K562 (cell line): ENCODE results near the gene CLIP1. TPM values are rescaled to one million over a fixed set of nuclear protein-coding genes. Genes with fewer than 3 reads are reported as not detected.

Experiments
- ASH1L ChIP-seq: fragments of 450-650 bp; IDR thresholded peaks from 2 replicates; pipeline ENCODE4 v1.6.1; 2018; ENCODE audit warnings: borderline replicate concordance, mild to moderate bottlenecking, low read depth; ENCODE audit not compliant: partially characterized antibody
- FOXK1 ChIP-seq: sonication (generic); formaldehyde crosslinking; IDR thresholded peaks from 2 replicates; pipeline ENCODE4 v1.8.0; 2022; ENCODE audit warnings: missing genetic modification reagents, mild to moderate bottlenecking, borderline replicate concordance
- HMG20A ChIP-seq: fragments of 450-650 bp; formaldehyde crosslinking; conservative IDR thresholded peaks from 2 replicates; pipeline ENCODE4 v1.4.0; 2020; ENCODE audit warnings: mild to moderate bottlenecking, mixed read lengths
- KDM1A ChIP-seq, 2 experiments: fragments of 450-650 bp; IDR thresholded peaks; 2 replicates each; pipeline ENCODE4 v1.6.1; 2016; ENCODE audit warnings: mild to moderate bottlenecking in 2 of 2
- KDM5B ChIP-seq: fragments of 200-600 bp; sonication (generic); IDR thresholded peaks from 2 replicates; pipeline ENCODE4 v1.6.1; 2012; ENCODE audit warnings: low read depth, mild to moderate bottlenecking, moderate library complexity, low read length, control low read depth, inconsistent platforms; ENCODE audit not compliant: insufficient replicate concordance
- L3MBTL2 ChIP-seq: fragments of 450-650 bp; IDR thresholded peaks from 2 replicates; pipeline ENCODE4 v1.6.1; 2016; ENCODE audit warnings: mild to moderate bottlenecking, moderate library complexity
- MEIS2 ChIP-seq: fragments of 450-650 bp; IDR thresholded peaks from 2 replicates; pipeline ENCODE4 v1.6.1; 2014; ENCODE audit warnings: mild to moderate bottlenecking; ENCODE audit not compliant: partially characterized antibody
- NFE2 ChIP-seq: IDR thresholded peaks from 2 replicates; pipeline ENCODE4 v1.6.1; 2014; ENCODE audit warnings: antibody characterized with exemption, low read depth
- PHTF2 ChIP-seq: fragments of 250-450 bp; sonication (Bioruptor Pico); IDR thresholded peaks from 2 replicates; pipeline ENCODE4 v1.5.0; 2021; ENCODE audit warnings: mild to moderate bottlenecking
- POLR2B ChIP-seq: fragments of 450-650 bp; IDR thresholded peaks from 2 replicates; pipeline ENCODE4 v1.6.1; 2018; ENCODE audit warnings: low read depth; ENCODE audit not compliant: partially characterized antibody
- TCF3 ChIP-seq: sonication (generic); formaldehyde crosslinking; IDR thresholded peaks from 2 replicates; pipeline ENCODE4 v1.4.0; 2020; ENCODE audit warnings: mild to moderate bottlenecking, missing genetic modification reagents
- ZBTB7A ChIP-seq: IDR thresholded peaks from 2 replicates; pipeline ENCODE4 v1.6.1; 2011; ENCODE audit warnings: low read depth, mild to moderate bottlenecking, low read length, moderate library complexity, borderline replicate concordance; ENCODE audit not compliant: control insufficient read depth
- ZC3H8 ChIP-seq: fragments of 450-650 bp; IDR thresholded peaks from 2 replicates; pipeline ENCODE4 v1.6.1; 2017
- ZNF134 ChIP-seq: fragments of 250-450 bp; sonication (Bioruptor Pico); conservative IDR thresholded peaks from 2 replicates; pipeline ENCODE4 v1.4.0; 2020
- ZNF282 ChIP-seq: sonication (generic); formaldehyde crosslinking; IDR thresholded peaks from 2 replicates; pipeline ENCODE4 v1.8.1; 2023; ENCODE audit warnings: missing genetic modification reagents
- ZNF589 ChIP-seq: fragments of 200-800 bp; sonication (Bioruptor generic); IDR thresholded peaks from 2 replicates; pipeline ENCODE4 v1.6.1; 2016; ENCODE audit warnings: low read depth, missing genetic modification characterization, missing compliant biosample characterization
- polyA plus RNA-seq, 8 experiments: library from polyadenylated mRNA; depleted of rRNA in 4 of 8; stranded (reverse) in 5 of 8; unstranded in 3 of 8; fragments of >200 nt; fragmentation: Nextera tagmentation in 2 of 8; fragmentation: Illumina TruSeq in 1 of 8; extraction: Ambion mirVana in 2 of 8; extraction: Trizol in 1 of 8; gene quantifications; 2 replicates each; pipeline versions ENCODE4 v1.2.1 to v1.2.3, GENCODE V29; 2011 to 2014; ENCODE audit warnings: inconsistent platforms in 1 of 8, missing spikeins in 1 of 8
- total RNA-seq, 7 experiments: library from RNA; depleted of rRNA in 6 of 7; stranded (reverse); fragments of >200 nt in 6 of 7; fragmentation: Illumina TruSeq in 2 of 7; extraction: Trizol in 2 of 7; gene quantifications; 2 replicates each; pipeline versions ENCODE4 v1.2.1 to v1.2.3, GENCODE V29; 2011 to 2021; ENCODE audit warnings: low replicate concordance in 1 of 7
- TF ChIP-seq, protein P1 (sequence below), 3 experiments: IDR thresholded peaks in 2 of 3; conservative IDR thresholded peaks in 1 of 3; 2 replicates each; pipeline ENCODE4 v1.5.1; 2011 to 2012; ENCODE audit warnings: low read length in 3 of 3, mild to moderate bottlenecking in 3 of 3, control low read depth in 2 of 3, improper control_type of control experiment in 1 of 3, inconsistent platforms in 1 of 3, low read depth in 1 of 3, mixed read lengths in 1 of 3, moderate library complexity in 1 of 3; ENCODE audit not compliant: insufficient read depth in 2 of 3
- TF ChIP-seq, protein P2 (sequence below): sonication (generic); formaldehyde crosslinking; IDR thresholded peaks from 2 replicates; pipeline ENCODE4 v1.8.0; 2022; ENCODE audit warnings: mild to moderate bottlenecking, missing genetic modification reagents
- TF ChIP-seq, protein P3 (sequence below), 2 experiments: fragments of 450-650 bp; IDR thresholded peaks; 2 replicates each; pipeline ENCODE4 v1.6.1; 2016
- TF ChIP-seq, protein P4 (sequence below), 2 experiments: fragments of 450-650 bp in 1 of 2; IDR thresholded peaks; 2 replicates each; pipeline ENCODE4 v1.6.1; 2011 to 2017; ENCODE audit warnings: low read depth in 2 of 2, antibody characterized with exemption in 1 of 2, borderline replicate concordance in 1 of 2, low read length in 1 of 2, mild to moderate bottlenecking in 1 of 2, mixed read lengths in 1 of 2; ENCODE audit not compliant: control insufficient read depth in 1 of 2

CLIP1 gene
- total and polyA plus RNA-seq, 9 of the 15 experiments (the other 6 are each of a cell fraction or from before 2014, with no cell fraction given): 5.8 to 33.9 (median 27.6) TPM

DNA sequence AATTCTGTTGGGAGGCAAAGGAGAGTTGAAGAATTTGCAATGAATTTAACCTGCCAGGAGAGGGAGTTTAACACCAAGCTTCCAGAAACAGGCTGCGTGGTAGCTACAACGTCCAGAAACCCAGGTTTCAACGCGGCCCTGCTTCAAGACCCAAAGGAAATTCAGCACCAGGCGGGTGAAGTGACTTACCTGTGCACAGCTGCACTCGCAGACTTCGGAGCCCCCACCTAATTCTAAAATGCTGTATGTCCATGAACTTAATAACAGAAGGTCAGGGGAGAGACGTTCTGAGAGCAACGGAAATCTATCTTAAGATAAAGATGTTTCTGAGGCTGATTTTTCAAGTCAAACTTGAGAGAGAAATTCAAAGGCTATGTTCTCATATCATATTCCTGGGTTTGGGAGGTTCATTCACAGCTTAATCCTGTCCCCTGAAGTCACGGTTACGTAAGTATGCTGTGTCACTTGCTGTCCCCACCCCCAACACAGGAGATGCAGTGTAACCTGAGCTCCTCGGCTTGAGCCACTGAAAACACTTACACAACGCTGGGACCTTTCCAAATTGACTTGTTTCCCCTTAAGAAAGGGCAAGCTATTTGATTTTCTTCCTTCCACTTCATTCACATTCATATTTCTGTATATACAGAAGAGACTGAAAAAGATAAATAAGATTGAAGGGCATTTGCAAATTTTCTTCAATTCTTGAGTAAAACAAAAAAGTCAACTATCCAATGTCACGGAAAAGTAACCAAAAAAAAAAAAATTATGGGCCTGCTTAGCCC, 22.7 kb downstream of the CLIP1 start (continued):
- TF ChIP-seq L3MBTL2 (0 out of 2 replicates have a peak, but pooled peaks have one; percentile 32), TCF3 (CRISPR knock-in tag) (no peak), MEIS2 (peak; percentile 22), FOXK1 (CRISPR knock-in tag) (0 out of 2 replicates have a peak, but pooled peaks have one; percentile 31), POLR2B (no peak), PHTF2 (CRISPR knock-in tag) (no peak), ZC3H8 (no peak), KDM5B (no peak), ZBTB7A (no peak), ZNF282 (CRISPR knock-in tag) (no peak), ASH1L (no peak), KDM1A (IDR thresholded peaks at IDR 0.05) (no peak), HMG20A (no peak), ZNF589 (CRISPR knock-in tag) (no peak), ZNF134 (no peak), NFE2 (peak; percentile 99)
- TF ChIP-seq, protein P1, sequence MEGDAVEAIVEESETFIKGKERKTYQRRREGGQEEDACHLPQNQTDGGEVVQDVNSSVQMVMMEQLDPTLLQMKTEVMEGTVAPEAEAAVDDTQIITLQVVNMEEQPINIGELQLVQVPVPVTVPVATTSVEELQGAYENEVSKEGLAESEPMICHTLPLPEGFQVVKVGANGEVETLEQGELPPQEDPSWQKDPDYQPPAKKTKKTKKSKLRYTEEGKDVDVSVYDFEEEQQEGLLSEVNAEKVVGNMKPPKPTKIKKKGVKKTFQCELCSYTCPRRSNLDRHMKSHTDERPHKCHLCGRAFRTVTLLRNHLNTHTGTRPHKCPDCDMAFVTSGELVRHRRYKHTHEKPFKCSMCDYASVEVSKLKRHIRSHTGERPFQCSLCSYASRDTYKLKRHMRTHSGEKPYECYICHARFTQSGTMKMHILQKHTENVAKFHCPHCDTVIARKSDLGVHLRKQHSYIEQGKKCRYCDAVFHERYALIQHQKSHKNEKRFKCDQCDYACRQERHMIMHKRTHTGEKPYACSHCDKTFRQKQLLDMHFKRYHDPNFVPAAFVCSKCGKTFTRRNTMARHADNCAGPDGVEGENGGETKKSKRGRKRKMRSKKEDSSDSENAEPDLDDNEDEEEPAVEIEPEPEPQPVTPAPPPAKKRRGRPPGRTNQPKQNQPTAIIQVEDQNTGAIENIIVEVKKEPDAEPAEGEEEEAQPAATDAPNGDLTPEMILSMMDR (IDR thresholded peaks at IDR 0.05 in 2 of 3, conservative IDR thresholded peaks at IDR 0.05 in 1 of 3; ENCODE audit: insufficient read depth in 2 of 3, low read depth in 1 of 3, low read length in 3 of 3): peak; percentile 69 to 84 (median 81)
- TF ChIP-seq, protein P2, sequence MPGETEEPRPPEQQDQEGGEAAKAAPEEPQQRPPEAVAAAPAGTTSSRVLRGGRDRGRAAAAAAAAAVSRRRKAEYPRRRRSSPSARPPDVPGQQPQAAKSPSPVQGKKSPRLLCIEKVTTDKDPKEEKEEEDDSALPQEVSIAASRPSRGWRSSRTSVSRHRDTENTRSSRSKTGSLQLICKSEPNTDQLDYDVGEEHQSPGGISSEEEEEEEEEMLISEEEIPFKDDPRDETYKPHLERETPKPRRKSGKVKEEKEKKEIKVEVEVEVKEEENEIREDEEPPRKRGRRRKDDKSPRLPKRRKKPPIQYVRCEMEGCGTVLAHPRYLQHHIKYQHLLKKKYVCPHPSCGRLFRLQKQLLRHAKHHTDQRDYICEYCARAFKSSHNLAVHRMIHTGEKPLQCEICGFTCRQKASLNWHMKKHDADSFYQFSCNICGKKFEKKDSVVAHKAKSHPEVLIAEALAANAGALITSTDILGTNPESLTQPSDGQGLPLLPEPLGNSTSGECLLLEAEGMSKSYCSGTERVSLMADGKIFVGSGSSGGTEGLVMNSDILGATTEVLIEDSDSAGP (CRISPR knock-in tag): no peak
- TF ChIP-seq, protein P3, sequence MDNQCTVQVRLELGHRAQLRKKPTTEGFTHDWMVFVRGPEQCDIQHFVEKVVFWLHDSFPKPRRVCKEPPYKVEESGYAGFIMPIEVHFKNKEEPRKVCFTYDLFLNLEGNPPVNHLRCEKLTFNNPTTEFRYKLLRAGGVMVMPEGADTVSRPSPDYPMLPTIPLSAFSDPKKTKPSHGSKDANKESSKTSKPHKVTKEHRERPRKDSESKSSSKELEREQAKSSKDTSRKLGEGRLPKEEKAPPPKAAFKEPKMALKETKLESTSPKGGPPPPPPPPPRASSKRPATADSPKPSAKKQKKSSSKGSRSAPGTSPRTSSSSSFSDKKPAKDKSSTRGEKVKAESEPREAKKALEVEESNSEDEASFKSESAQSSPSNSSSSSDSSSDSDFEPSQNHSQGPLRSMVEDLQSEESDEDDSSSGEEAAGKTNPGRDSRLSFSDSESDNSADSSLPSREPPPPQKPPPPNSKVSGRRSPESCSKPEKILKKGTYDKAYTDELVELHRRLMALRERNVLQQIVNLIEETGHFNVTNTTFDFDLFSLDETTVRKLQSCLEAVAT (IDR thresholded peaks at IDR 0.05): peak; percentile 86; a peak in 3 of 4 replicates
- TF ChIP-seq, protein P4, sequence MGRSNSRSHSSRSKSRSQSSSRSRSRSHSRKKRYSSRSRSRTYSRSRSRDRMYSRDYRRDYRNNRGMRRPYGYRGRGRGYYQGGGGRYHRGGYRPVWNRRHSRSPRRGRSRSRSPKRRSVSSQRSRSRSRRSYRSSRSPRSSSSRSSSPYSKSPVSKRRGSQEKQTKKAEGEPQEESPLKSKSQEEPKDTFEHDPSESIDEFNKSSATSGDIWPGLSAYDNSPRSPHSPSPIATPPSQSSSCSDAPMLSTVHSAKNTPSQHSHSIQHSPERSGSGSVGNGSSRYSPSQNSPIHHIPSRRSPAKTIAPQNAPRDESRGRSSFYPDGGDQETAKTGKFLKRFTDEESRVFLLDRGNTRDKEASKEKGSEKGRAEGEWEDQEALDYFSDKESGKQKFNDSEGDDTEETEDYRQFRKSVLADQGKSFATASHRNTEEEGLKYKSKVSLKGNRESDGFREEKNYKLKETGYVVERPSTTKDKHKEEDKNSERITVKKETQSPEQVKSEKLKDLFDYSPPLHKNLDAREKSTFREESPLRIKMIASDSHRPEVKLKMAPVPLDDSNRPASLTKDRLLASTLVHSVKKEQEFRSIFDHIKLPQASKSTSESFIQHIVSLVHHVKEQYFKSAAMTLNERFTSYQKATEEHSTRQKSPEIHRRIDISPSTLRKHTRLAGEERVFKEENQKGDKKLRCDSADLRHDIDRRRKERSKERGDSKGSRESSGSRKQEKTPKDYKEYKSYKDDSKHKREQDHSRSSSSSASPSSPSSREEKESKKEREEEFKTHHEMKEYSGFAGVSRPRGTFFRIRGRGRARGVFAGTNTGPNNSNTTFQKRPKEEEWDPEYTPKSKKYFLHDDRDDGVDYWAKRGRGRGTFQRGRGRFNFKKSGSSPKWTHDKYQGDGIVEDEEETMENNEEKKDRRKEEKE (IDR thresholded peaks at IDR 0.05; ENCODE audit: borderline replicate concordance in 1 of 2, control insufficient read depth in 1 of 2, low read depth in 2 of 2, low read length in 1 of 2): no peak
